ENCODE measurements around the gene SPRTN. TPM values are rescaled to one million over a fixed set of nuclear protein-coding genes. Genes with fewer than 3 reads are reported as not detected.

SPRTN gene
- polyA plus RNA-seq, 1 donor: 9.9 TPM

DNA sequence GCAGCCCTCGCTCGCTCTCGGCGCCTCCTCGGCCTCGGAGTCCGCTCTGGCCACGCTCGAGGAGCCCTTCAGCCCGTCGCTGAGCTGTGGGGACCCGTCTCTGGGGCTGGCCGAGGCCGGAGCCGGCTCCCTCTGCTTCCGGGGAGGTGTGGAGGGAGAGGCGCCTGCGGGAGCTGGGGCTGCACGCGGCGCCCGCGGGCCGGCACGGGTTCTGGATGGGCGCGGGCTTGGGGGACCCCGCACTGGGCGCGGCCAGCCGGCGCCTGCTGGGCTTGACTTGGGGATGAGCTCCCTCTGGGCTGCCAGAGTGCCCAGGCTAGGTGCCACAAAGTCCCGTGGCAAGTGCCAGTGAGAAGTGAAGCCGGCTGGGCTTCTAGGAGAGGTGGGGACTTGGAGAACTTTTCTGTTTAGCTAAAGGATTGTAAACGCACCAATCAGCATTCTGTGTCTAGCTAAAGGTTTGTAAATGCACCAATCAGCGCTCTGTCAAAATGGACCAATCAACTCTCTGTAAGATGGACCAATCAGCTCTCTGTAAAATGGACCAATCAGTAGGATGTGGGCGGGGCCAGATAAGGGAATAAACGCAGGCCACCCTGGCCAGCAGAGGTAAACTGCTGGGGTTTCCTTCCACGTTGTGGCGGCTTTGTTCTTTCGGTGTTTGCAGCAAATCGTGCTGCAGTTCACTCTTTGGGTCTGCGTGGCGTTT, 20.6 kb upstream of the SPRTN start:
- no peaks in the 10 kb centered on the region for H3K9me3 ChIP-seq (ENCODE audit: control insufficient read depth, low read depth, low read length)
- H3K4me1 ChIP-seq (ENCODE audit: control insufficient read depth, insufficient read depth, low read length): no peaks in the 10 kb centered on the region
- DNase-seq: no peak
- no peaks in the 10 kb centered on the region for H3K27me3 ChIP-seq (ENCODE audit: control insufficient read depth, insufficient read depth, low read length)
- no peak overlapping the region for H3K4me3 ChIP-seq (ENCODE audit: low read length)
- WGBS (ENCODE audit: insufficient coverage, low lambda C conversion rate): no CpG with 5 or more reads among the region's 44 CpGs
- H3K27ac ChIP-seq (ENCODE audit: low read length): no peak overlapping the region
- no peaks in the 10 kb centered on the region for H3K36me3 ChIP-seq (ENCODE audit: control insufficient read depth, insufficient read depth, low read length)

DNA sequence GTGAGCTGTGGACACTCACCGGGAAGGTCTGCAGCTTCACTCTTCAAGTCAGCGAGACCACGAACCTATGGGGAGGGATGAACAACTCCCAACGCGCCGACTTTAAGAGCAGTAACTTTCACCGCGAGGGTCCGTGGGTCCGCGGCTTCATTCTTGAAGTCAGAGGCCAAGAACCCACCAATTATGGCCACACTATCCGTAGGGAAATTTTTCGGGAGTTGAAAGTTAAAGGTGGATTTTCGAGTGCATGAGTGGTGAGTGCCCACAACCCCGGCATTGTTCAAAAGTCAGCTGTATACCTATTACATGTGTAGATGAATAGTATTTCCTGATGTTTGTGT, 20.1 kb upstream of the SPRTN start:
- no peak overlapping the region for H3K27ac ChIP-seq (ENCODE audit: low read length)
- no peaks in the 10 kb centered on the region for H3K4me1 ChIP-seq (ENCODE audit: control insufficient read depth, insufficient read depth, low read length)
- H3K36me3 ChIP-seq (ENCODE audit: control insufficient read depth, insufficient read depth, low read length): no peaks in the 10 kb centered on the region
- no peak overlapping the region for H3K4me3 ChIP-seq (ENCODE audit: low read length)
- no peaks in the 10 kb centered on the region for H3K9me3 ChIP-seq (ENCODE audit: control insufficient read depth, low read depth, low read length)
- no peaks in the 10 kb centered on the region for H3K27me3 ChIP-seq (ENCODE audit: control insufficient read depth, insufficient read depth, low read length)
- no peak for DNase-seq
- WGBS (ENCODE audit: insufficient coverage, low lambda C conversion rate): no CpG with 5 or more reads among the region's 15 CpGs

DNA sequence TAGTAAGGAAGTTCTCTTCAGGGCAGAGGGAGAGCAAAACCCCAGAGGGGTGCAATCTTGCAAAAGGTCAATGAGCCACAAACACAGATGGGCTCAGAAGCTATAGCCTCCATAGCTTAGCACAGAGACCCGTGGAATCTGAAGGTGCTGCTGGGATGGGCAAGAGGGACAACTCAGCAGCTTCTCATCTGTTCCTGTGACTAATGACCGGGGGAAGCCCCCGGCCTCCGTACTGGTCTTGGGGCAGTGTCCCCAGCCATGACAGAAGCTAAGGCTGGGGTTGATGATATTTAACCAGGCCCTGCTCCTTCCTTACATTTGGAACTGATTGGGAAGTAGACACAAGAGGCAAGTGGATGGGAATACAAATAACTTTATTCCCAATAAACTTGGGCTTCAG, 19.5 kb upstream of the SPRTN start:
- H3K4me1 ChIP-seq (ENCODE audit: control insufficient read depth, insufficient read depth, low read length): no peaks in the 10 kb centered on the region
- no peak overlapping the region for H3K4me3 ChIP-seq (ENCODE audit: low read length)
- H3K9me3 ChIP-seq (ENCODE audit: control insufficient read depth, low read depth, low read length): no peaks in the 10 kb centered on the region
- no CpG with 5 or more reads among the region's 4 CpGs for WGBS (ENCODE audit: insufficient coverage, low lambda C conversion rate)
- no peaks in the 10 kb centered on the region for H3K27me3 ChIP-seq (ENCODE audit: control insufficient read depth, insufficient read depth, low read length)
- no peak for DNase-seq
- no peaks in the 10 kb centered on the region for H3K36me3 ChIP-seq (ENCODE audit: control insufficient read depth, insufficient read depth, low read length)
- no peak overlapping the region for H3K27ac ChIP-seq (ENCODE audit: low read length)

DNA sequence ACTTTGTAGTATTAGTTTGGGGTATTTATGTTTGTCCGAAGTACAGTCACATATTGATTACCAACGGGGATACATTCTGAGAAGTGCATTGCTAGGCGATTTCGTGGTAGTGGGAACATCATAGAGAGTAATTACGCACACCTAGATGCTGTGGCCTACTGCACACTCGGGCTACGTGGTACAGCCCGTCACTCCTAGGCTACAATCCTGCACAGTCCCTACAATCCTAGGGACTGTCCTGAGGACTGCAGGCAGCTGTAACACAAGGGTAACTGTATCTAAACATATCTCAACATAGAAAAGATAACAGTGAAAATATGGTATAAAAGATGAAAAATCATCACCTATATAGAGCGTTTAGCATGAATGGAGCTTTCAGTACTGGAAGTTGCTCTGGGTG, 19.0 kb upstream of the SPRTN start:
- no CpG with 5 or more reads among the region's 9 CpGs for WGBS (ENCODE audit: insufficient coverage, low lambda C conversion rate)

DNA sequence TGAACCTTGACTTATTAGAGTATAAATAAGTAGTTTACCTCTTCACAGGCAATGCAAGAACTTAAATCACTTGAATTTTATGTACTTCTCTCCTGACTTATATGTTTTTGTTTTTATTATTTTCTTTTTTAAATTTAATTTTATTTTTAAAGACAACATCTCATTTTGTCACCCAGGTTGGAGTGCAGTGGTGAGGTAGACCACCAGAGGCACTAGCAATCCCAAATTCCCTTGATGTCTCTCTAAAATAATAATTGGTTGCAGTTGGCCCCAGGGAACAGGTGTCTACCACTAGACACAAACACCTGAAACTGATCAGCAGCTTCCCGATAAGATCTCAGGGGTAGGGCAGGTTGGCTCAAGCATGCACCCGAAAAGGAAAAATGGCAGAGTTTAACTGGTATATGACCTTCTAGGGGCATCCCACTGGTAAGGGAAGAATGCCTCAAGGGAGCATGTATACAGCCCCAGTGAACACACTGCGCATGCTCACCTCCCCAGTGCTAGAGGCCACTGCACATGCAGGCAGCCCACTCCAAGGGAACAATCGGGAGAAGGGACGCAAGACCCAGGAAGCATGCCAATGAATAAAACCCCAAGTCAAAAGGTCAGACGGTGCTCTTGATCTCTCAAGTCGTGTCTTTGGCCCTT, 15.1 kb upstream of the SPRTN start:
- Histone ChIP-seq H3K4me3 (ENCODE audit: low read length) (no peak overlapping the region), H3K27me3 (ENCODE audit: control insufficient read depth, insufficient read depth, low read length) (no peaks in the 10 kb centered on the region), H3K36me3 (ENCODE audit: control insufficient read depth, insufficient read depth, low read length) (no peaks in the 10 kb centered on the region), H3K4me1 (ENCODE audit: control insufficient read depth, insufficient read depth, low read length) (no peaks in the 10 kb centered on the region), H3K9me3 (ENCODE audit: control insufficient read depth, low read depth, low read length) (no peaks in the 10 kb centered on the region), H3K27ac (ENCODE audit: low read length) (no peak overlapping the region)
- no CpG with 5 or more reads among the region's 7 CpGs for WGBS (ENCODE audit: insufficient coverage, low lambda C conversion rate)
- no peak for DNase-seq

More for the DNA sequence above, 19.0 kb upstream of the SPRTN start:
- Histone ChIP-seq H3K27ac (ENCODE audit: low read length) (no peak overlapping the region), H3K9me3 (ENCODE audit: control insufficient read depth, low read depth, low read length) (no peaks in the 10 kb centered on the region), H3K27me3 (ENCODE audit: control insufficient read depth, insufficient read depth, low read length) (no peaks in the 10 kb centered on the region), H3K4me3 (ENCODE audit: low read length) (no peak overlapping the region), H3K36me3 (ENCODE audit: control insufficient read depth, insufficient read depth, low read length) (no peaks in the 10 kb centered on the region), H3K4me1 (ENCODE audit: control insufficient read depth, insufficient read depth, low read length) (no peaks in the 10 kb centered on the region)
- DNase-seq: no peak

- Histone ChIP-seq H3K27me3 (ENCODE audit: control insufficient read depth, insufficient read depth, low read length) (no peaks in the 10 kb centered on the region), H3K9me3 (ENCODE audit: control insufficient read depth, low read depth, low read length) (no peaks in the 10 kb centered on the region), H3K27ac (ENCODE audit: low read length) (no peak overlapping the region), H3K4me1 (ENCODE audit: control insufficient read depth, insufficient read depth, low read length) (no peaks in the 10 kb centered on the region), H3K36me3 (ENCODE audit: control insufficient read depth, insufficient read depth, low read length) (no peaks in the 10 kb centered on the region), H3K4me3 (ENCODE audit: low read length) (no peak overlapping the region)
- DNase-seq: no peak
- 62% methylated on average over 2 of the region's 5 CpGs for WGBS (ENCODE audit: insufficient coverage, low lambda C conversion rate)
These were observed 13.4 kb upstream of the SPRTN start for GRCh38 chr1:231324660-231325059.

DNA sequence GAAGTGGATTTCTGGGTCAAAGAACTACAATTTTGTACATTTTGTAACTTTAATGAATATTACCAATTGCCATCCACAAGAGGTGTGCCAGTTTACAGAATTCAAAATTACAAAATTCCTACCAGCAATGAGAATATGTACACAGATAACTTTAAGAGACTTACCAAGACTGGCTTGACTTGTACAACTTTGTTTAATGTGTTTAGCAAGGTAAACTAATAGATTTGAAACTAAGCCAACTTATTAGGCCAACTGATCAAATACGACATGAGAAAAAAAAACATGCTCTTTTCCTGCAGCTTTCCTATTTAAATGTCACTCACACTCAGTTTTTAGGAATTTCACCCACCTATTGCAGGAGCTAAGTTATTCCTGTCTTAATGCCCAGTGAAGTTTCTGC, 11.8 kb upstream of the SPRTN start:
- H3K9me3 ChIP-seq (ENCODE audit: control insufficient read depth, low read depth, low read length): no peaks in the 10 kb centered on the region
- WGBS (ENCODE audit: insufficient coverage, low lambda C conversion rate): 100% methylated on average over 1 of the region's 1 CpG
- H3K36me3 ChIP-seq (ENCODE audit: control insufficient read depth, insufficient read depth, low read length): no peaks in the 10 kb centered on the region
- H3K4me1 ChIP-seq (ENCODE audit: control insufficient read depth, insufficient read depth, low read length): no peaks in the 10 kb centered on the region
- DNase-seq: no peak
- H3K4me3 ChIP-seq (ENCODE audit: low read length): no peak overlapping the region
- no peaks in the 10 kb centered on the region for H3K27me3 ChIP-seq (ENCODE audit: control insufficient read depth, insufficient read depth, low read length)
- no peak overlapping the region for H3K27ac ChIP-seq (ENCODE audit: low read length)

GRCh38 chr1:231327617-231328016, 10.5 kb upstream of the SPRTN start:
- Histone ChIP-seq H3K36me3 (ENCODE audit: control insufficient read depth, insufficient read depth, low read length) (no peaks in the 10 kb centered on the region), H3K27me3 (ENCODE audit: control insufficient read depth, insufficient read depth, low read length) (no peaks in the 10 kb centered on the region), H3K9me3 (ENCODE audit: control insufficient read depth, low read depth, low read length) (no peaks in the 10 kb centered on the region), H3K27ac (ENCODE audit: low read length) (no peak overlapping the region), H3K4me3 (ENCODE audit: low read length) (no peak overlapping the region), H3K4me1 (ENCODE audit: control insufficient read depth, insufficient read depth, low read length) (no peaks in the 10 kb centered on the region)
- WGBS (ENCODE audit: insufficient coverage, low lambda C conversion rate): 80% methylated on average over 1 of the region's 5 CpGs
- DNase-seq: no peak

DNA sequence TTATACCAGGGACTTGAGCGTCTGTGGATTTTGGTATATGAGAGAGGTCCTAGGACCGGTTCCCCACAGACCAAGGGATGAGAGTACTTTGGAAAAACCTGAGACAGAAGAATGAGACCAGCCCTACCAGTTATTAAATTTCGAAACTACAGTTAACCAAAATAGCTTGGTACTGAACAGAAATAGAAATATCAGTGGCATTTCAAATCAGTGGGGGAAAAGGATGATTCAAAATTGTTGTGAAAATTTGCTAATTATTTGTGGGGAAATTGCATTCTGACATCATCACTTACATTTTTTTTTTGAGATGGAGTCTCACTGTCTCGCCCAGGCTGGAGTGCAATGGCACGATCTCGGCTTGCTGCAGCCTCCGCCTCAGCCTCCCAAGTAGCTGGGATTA, 8.6 kb upstream of the SPRTN start:
- Histone ChIP-seq H3K9me3 (ENCODE audit: control insufficient read depth, low read depth, low read length) (no peaks in the 10 kb centered on the region), H3K4me1 (ENCODE audit: control insufficient read depth, insufficient read depth, low read length) (no peaks in the 10 kb centered on the region), H3K27me3 (ENCODE audit: control insufficient read depth, insufficient read depth, low read length) (no peaks in the 10 kb centered on the region), H3K36me3 (ENCODE audit: control insufficient read depth, insufficient read depth, low read length) (no peaks in the 10 kb centered on the region), H3K27ac (ENCODE audit: low read length) (no peak overlapping the region), H3K4me3 (ENCODE audit: low read length) (no peak overlapping the region)
- no CpG with 5 or more reads among the region's 7 CpGs for WGBS (ENCODE audit: insufficient coverage, low lambda C conversion rate)
- DNase-seq: no peak

GRCh38 chr1:231332761-231333160, 5.3 kb upstream of the SPRTN start:
- Histone ChIP-seq H3K9me3 (ENCODE audit: control insufficient read depth, low read depth, low read length) (no peaks in the 10 kb centered on the region), H3K4me3 (ENCODE audit: low read length) (no peak overlapping the region), H3K27me3 (ENCODE audit: control insufficient read depth, insufficient read depth, low read length) (no peaks in the 10 kb centered on the region)

More at GRCh38 chr1:231332761-231333160, 5.3 kb upstream of the SPRTN start:
- Histone ChIP-seq H3K36me3 (ENCODE audit: control insufficient read depth, insufficient read depth, low read length) (peaks cover 3% of the 10 kb centered on the region), H3K4me1 (ENCODE audit: control insufficient read depth, insufficient read depth, low read length) (peaks cover 3% of the 10 kb centered on the region), H3K27ac (ENCODE audit: low read length) (no peak overlapping the region)
- DNase-seq: no peak
- no CpG with 5 or more reads among the region's 1 CpG for WGBS (ENCODE audit: insufficient coverage, low lambda C conversion rate)

Measured in large intestine (tissue), 3 donors.